GM13976 (cell line): ENCODE measurements around the gene RIT1.

Experiments used
- DNase-seq: peaks from one replicate; pipeline ENCODE4 v3.0.0; 2012; ENCODE audit warnings: low spot score
- in situ Hi-C: fragments of 300-500 bp; cut with MboI; formaldehyde crosslinking; loops from one replicate; pipeline ENCODE4 v1.12.0; 2022; ENCODE audit warnings: low sequenced_read_pairs, mixed read lengths, inconsistent platforms; ENCODE audit not compliant: unreplicated experiment
- TF ChIP-seq, protein P1 (sequence below): IDR thresholded peaks from 2 replicates; pipeline ENCODE4 v1.5.1; 2012; ENCODE audit warnings: borderline replicate concordance, mild to moderate bottlenecking; ENCODE audit not compliant: insufficient read depth; ENCODE audit errors: extremely low read depth, missing control alignments, control extremely low read depth

RIT1 gene

DNA sequence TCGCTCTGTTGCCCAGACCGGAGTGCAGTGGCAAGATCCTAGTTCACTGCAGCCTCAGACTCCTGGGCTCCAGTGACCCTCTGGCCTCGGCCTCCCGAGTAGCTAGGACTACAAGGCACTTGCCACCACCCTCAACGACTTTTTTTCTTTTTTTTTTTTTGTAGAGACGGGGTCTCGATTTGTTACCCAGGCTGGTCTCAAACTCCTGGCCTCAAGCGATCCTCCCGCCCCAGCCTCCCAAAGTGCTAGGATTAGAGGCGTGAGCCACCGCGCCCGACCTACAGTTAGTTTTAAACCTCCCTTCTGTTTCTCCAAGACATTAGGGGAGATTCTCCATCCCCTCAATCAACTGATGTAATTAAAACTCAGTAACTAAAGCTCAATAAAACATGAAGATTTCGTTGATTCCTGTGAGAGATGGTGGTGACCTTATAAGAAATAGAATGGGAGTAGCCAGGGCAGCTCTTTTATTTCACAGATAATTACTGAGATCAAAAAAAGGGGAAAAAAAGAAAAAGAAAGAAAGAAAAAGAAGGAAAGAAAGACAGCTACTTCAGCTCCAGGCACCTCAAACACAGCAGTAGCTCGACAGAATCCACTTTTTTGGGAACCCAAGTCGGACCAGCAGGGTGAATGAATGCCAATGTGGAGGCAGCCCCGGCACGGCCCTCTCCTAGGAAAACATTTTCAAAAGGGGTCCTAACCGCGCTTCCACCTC lies 54.7 kb downstream of the RIT1 start:
- TF ChIP-seq, protein P1, sequence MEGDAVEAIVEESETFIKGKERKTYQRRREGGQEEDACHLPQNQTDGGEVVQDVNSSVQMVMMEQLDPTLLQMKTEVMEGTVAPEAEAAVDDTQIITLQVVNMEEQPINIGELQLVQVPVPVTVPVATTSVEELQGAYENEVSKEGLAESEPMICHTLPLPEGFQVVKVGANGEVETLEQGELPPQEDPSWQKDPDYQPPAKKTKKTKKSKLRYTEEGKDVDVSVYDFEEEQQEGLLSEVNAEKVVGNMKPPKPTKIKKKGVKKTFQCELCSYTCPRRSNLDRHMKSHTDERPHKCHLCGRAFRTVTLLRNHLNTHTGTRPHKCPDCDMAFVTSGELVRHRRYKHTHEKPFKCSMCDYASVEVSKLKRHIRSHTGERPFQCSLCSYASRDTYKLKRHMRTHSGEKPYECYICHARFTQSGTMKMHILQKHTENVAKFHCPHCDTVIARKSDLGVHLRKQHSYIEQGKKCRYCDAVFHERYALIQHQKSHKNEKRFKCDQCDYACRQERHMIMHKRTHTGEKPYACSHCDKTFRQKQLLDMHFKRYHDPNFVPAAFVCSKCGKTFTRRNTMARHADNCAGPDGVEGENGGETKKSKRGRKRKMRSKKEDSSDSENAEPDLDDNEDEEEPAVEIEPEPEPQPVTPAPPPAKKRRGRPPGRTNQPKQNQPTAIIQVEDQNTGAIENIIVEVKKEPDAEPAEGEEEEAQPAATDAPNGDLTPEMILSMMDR, result no peak
- no peak for DNase-seq
- in situ Hi-C loops, result no loop called here

DNA sequence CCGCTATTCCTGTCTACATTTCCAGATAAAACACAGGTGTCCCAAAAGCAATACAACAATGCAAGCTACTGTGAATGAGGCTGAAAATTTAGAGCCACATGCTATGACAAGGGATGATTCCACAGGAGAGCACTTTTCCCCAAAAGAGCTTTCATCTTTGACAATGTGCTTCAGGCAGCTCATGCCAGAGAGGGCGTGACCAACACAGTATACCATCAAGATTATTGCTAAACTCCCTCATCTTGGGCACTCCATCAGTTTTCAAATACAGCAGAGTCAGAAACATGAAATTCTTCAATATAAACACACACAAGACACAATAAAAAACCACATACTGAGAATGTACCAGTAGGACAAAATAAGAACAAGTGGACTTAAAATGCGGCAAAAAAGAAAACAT lies 60.8 kb downstream of the RIT1 start:
- in situ Hi-C loops, result no loop called here
- TF ChIP-seq, protein P1, result no peak
- DNase-seq, result no peak

DNA sequence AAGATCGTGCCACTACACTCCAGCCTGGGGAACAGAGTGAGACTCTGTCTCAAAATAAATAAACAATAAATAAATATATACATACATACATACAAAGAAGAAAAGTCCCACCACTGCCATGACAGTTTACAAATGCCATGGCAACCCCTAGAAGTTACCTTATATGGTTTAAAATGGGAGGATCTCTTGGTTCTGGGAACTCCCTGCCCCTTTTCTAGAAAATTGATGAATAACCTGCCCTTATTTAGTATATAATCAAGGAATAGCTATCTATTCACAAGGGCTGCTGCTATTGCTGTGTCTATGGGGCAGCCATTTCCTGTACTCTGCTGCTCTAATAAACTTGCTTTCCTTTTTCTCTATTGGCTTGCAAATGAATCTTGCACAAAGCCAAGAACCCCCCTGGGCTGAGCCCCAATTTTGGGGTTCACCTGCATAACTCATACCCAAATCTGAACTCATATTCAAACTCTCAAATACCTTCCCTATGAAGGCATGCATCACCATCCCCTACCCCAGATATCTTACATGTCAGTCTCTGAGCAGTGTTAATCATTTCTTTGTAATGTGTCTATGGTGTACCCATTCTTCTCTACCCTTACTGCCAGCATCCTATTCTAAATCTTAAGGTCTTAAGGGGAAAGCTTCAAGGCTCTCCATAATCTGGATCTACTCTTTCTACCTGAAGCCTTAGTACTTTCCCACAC lies 63.2 kb downstream of the RIT1 start:
- in situ Hi-C loops, result no loop called here
- no peak for DNase-seq
- TF ChIP-seq, protein P1, result no peak
